GM06990 (cell line): Measurements from ENCODE around the gene PANK4.

Experiments
- DNase-seq: peaks from one replicate; pipeline ENCODE4 v3.0.0-alpha.2; 2011; ENCODE audit not compliant: insufficient read length; ENCODE audit errors: extremely low read depth
- H3K27me3 ChIP-seq: replicated peaks from 2 replicates; pipeline ENCODE4 v1.6.0; 2011; ENCODE audit warnings: low read length; ENCODE audit not compliant: control insufficient read depth, insufficient read depth
- H3K36me3 ChIP-seq: 2 replicates; pipeline ENCODE4 v1.5.1; 2011; ENCODE audit warnings: low read length; ENCODE audit not compliant: control insufficient read depth, insufficient read depth
- H3K4me3 ChIP-seq: replicated peaks from 2 replicates; pipeline ENCODE4 v1.5.1; 2011; ENCODE audit warnings: low read depth, mild to moderate bottlenecking, control low read depth, low read length
- CTCF ChIP-seq: IDR thresholded peaks from 2 replicates; pipeline ENCODE4 v1.5.1; 2011; ENCODE audit warnings: low read length, control low read depth, mild to moderate bottlenecking, inconsistent platforms; ENCODE audit not compliant: insufficient read depth, poor library complexity, severe bottlenecking

Gene PANK4

GRCh38 chr1:2559509-2560298 is 33.3 kb upstream of the PANK4 start:
- TF ChIP-seq CTCF = no peak
- H3K36me3 ChIP-seq = peaks cover 38% of the 10 kb centered on the region
- DNase-seq = no peak
- no peak overlapping the region for H3K4me3 ChIP-seq
- H3K27me3 ChIP-seq = no peaks in the 10 kb centered on the region

GRCh38 chr1:2558861-2559260 is 32.5 kb upstream of the PANK4 start:
- H3K27me3 ChIP-seq = no peaks in the 10 kb centered on the region
- no peak for TF ChIP-seq CTCF
- peaks cover 38% of the 10 kb centered on the region for H3K36me3 ChIP-seq
- DNase-seq = no peak
- H3K4me3 ChIP-seq = no peak overlapping the region; the same call in 1 of the 2 replicates

- Histone ChIP-seq H3K4me3 (peak overlapping the region; percentile 91; the same call in 1 of the 2 replicates), H3K27me3 (no peaks in the 10 kb centered on the region), H3K36me3 (peaks cover 38% of the 10 kb centered on the region)
- TF ChIP-seq CTCF = no peak
- DNase-seq = no peak
Measured at GRCh38 chr1:2558420-2558819, 32.0 kb upstream of the PANK4 start.

- TF ChIP-seq CTCF = no peak
- no peak for DNase-seq
- peaks cover 31% of the 10 kb centered on the region for H3K36me3 ChIP-seq
- no peaks in the 10 kb centered on the region for H3K27me3 ChIP-seq
- peak overlapping the region; percentile 91 for H3K4me3 ChIP-seq
Measured at GRCh38 chr1:2557482-2558400, 31.3 kb upstream of the PANK4 start.

- Histone ChIP-seq H3K27me3 (no peaks in the 10 kb centered on the region), H3K4me3 (peak overlapping the region; percentile 91), H3K36me3 (peaks cover 27% of the 10 kb centered on the region)
- peak; percentile 71 for DNase-seq
- TF ChIP-seq CTCF = peak; percentile 10
Measured at GRCh38 chr1:2556678-2557481, 30.5 kb upstream of the PANK4 start.
